Left cardiac atrium (tissue), 4 donors: ENCODE data around the gene SULT1A2. TPM values are rescaled to one million over a fixed set of nuclear protein-coding genes. Genes with fewer than 3 reads are reported as not detected.
"Not testable (repeated sequence)": the region's sequence is repeated elsewhere in the genome, so short reads cannot be mapped to it uniquely, and the experiment has no call there.

ENCODE experiments used
- ATAC-seq, 2 donors: fragments of 200-7000 bp; cut with Tn5 transposase; one replicate each; pipeline ENCODE4 v1.9.1; 2020; ENCODE audit warnings: mild to moderate bottlenecking in 2 of 2, moderate library complexity in 2 of 2
- DNase-seq: peaks from one replicate; pipeline ENCODE4 v3.0.0-alpha.2; 2020
- intact Hi-C, 2 donors: fragments of 100-400 bp; cut with DNase I; formaldehyde crosslinking; loops; one replicate each; pipeline versions ENCODE4 v1.14.1 to v1.15.1; 2022 to 2023
- total RNA-seq, 2 donors: library from RNA; stranded (reverse); fragmentation: NEBNext Ultra II Directional; extraction: Animal tissue kit (Norgen Biotek cat#: 25700); gene quantifications; one replicate each; pipeline ENCODE4 v1.2.1, GENCODE V29; 2021
- donor health status: DM: no; HTN: yes; CAD: no.
- donor health status: DM: no; HTN: yes; CAD: no; lungs with severe emphysema.
- donor health status: DM: yes; HTN: yes; CAD: no.
- donor health status: Dilated cardiomyopathy.

The SULT1A2 gene
- total RNA-seq, 2 donors from 2014 or later, result 1.3 to 2.1 TPM

GRCh38 chr16:28569968-28570752 is 26.7 kb downstream of the SULT1A2 start:
- intact Hi-C loops, result no loop called here
- DNase-seq (no peak), ATAC-seq (no peak)

- intact Hi-C loops, result no loop called here
- no peak for ATAC-seq
- DNase-seq, result no peak
These were observed 27.8 kb downstream of the SULT1A2 start for GRCh38 chr16:28569021-28569420.

- intact Hi-C loops, result no loop called here
- no peak for ATAC-seq
- DNase-seq, result no peak
These were observed 29.6 kb downstream of the SULT1A2 start for GRCh38 chr16:28567292-28567691.

GRCh38 chr16:28566233-28566925 is 30.5 kb downstream of the SULT1A2 start:
- ATAC-seq, DNase-seq, intact Hi-C loops: not testable (repeated sequence)

- intact Hi-C loops, result no loop called here
- DNase-seq, result no peak
- ATAC-seq, result no peak
These were observed 33.6 kb downstream of the SULT1A2 start for GRCh38 chr16:28563218-28563617.

GRCh38 chr16:28562199-28562598 is 34.7 kb downstream of the SULT1A2 start:
- intact Hi-C loops, result no loop called here
- ATAC-seq (no peak), DNase-seq (no peak)

GRCh38 chr16:28561557-28562187 is 35.2 kb downstream of the SULT1A2 start:
- ATAC-seq (peak in 1 of 2 donors; percentile 34), DNase-seq (no peak)
- intact Hi-C loops, result no loop called here

GRCh38 chr16:28558456-28558855 is 38.4 kb downstream of the SULT1A2 start:
- intact Hi-C loops, result no loop called here
- ATAC-seq (no peak), DNase-seq (no peak)

- intact Hi-C loops, result no loop called here
- ATAC-seq (no peak), DNase-seq (no peak)
These were observed 39.9 kb downstream of the SULT1A2 start for GRCh38 chr16:28556914-28557320.

GRCh38 chr16:28555561-28555960 is 41.3 kb downstream of the SULT1A2 start:
- no peak for DNase-seq
- intact Hi-C loops, result no loop called here
- no peak for ATAC-seq

- DNase-seq, result no peak
- intact Hi-C loops, result no loop called here
- ATAC-seq, result no peak
These were observed 42.0 kb downstream of the SULT1A2 start for GRCh38 chr16:28554634-28555423.

- peak; percentile 94 for DNase-seq
- peak; percentile 97 to 98 for ATAC-seq
- intact Hi-C loops, result no loop called here
These were observed 42.8 kb downstream of the SULT1A2 start, which contains the start of gene SGF29 for GRCh38 chr16:28553776-28554633. Gene SGF29, plus strand, starts transcription at chr16:28553920. Its CDS starts 27,150 bp downstream, at chr16:28581070.

GRCh38 chr16:28549301-28549899 is 47.5 kb downstream of the SULT1A2 start:
- ATAC-seq, result no peak
- intact Hi-C loops, result no loop called here
- DNase-seq, result no peak

- ATAC-seq, result no peak
These were observed 48.5 kb downstream of the SULT1A2 start for GRCh38 chr16:28548306-28548802.

GRCh38 chr16:28546626-28547025 is 50.2 kb downstream of the SULT1A2 start:
- ATAC-seq, result no peak
- DNase-seq, result no peak
- intact Hi-C loops, result no loop called here

More at GRCh38 chr16:28548306-28548802, 48.5 kb downstream of the SULT1A2 start:
- intact Hi-C loops, result no loop called here
- DNase-seq, result no peak

GRCh38 chr16:28545964-28546363 is 50.9 kb downstream of the SULT1A2 start:
- ATAC-seq, DNase-seq, intact Hi-C loops: not testable (repeated sequence)

- no peak for ATAC-seq
- intact Hi-C loops, result loop anchor here in 1 of 2 donors (5.0 kb wide), 1 partner anchor 43 kb away; no protein-coding TSS in a partner anchor
- no peak for DNase-seq
These were observed 51.9 kb downstream of the SULT1A2 start for GRCh38 chr16:28544998-28545397.

- no peak for DNase-seq
- intact Hi-C loops, result loop anchor here in 1 of 2 donors (5.0 kb wide), 1 partner anchor 41 kb away; no protein-coding TSS in a partner anchor
- ATAC-seq, result no peak
These were observed 53.8 kb downstream of the SULT1A2 start for GRCh38 chr16:28543072-28543471.
